Measurements from ENCODE around the gene MAGI1. TPM values are rescaled to one million over a fixed set of nuclear protein-coding genes. Genes with fewer than 3 reads are reported as not detected.

MAGI1 gene
- total and polyA plus RNA-seq, 2 donors (not counting 1 experiment from before 2014, with no cell fraction given): 0.10 to 0.22 TPM

- TF ChIP-seq CTCF (IDR thresholded peaks at IDR 0.05) (no peak), EZH2 (IDR thresholded peaks at IDR 0.05; ENCODE audit: borderline replicate concordance, insufficient read depth, low read depth, low read length, poor library complexity, severe bottlenecking) (no peak)
- WGBS (ENCODE audit: insufficient coverage): no CpG with 5 or more reads among the region's 2 CpGs
- Histone ChIP-seq H3K9me3 (ENCODE audit: control extremely low read depth in 1 of 3, control insufficient read depth in 2 of 3, insufficient read depth in 1 of 3, low read length in 2 of 3) (no peaks in the 10 kb centered on the region), H3K9ac (ENCODE audit: low read length) (no peak overlapping the region), H3K27me3 (replicated peaks in 1 of 4; ENCODE audit: control extremely low read depth in 1 of 4, control insufficient read depth in 3 of 4, insufficient read depth in 4 of 4, low read length in 3 of 4) (no peaks in the 10 kb centered on the region), H3K79me2 (ENCODE audit: control insufficient read depth, insufficient read depth, low read length) (no peaks in the 10 kb centered on the region), H3K4me1 (ENCODE audit: control insufficient read depth in 2 of 2, insufficient read depth in 2 of 2, low read length in 2 of 2) (no peaks in the 10 kb centered on the region), H4K20me1 (ENCODE audit: control insufficient read depth, insufficient read depth, low read length, poor library complexity, severe bottlenecking) (no peaks in the 10 kb centered on the region), H3K36me3 (replicated peaks in 1 of 2; ENCODE audit: control extremely low read depth in 1 of 2, control insufficient read depth in 1 of 2, extremely low read depth in 1 of 2, insufficient read depth in 2 of 2, low read length in 1 of 2) (no peaks in the 10 kb centered on the region), H2AFZ (ENCODE audit: insufficient read depth, low read depth, low read length, poor library complexity, severe bottlenecking) (no peak overlapping the region), H3K4me2 (replicated peaks; ENCODE audit: low read depth, low read length, poor library complexity, severe bottlenecking) (no peak overlapping the region), H3K27ac (ENCODE audit: low read length in 2 of 2) (no peak overlapping the region), H3K4me3 (ENCODE audit: control extremely low read depth in 1 of 5, extremely low read depth in 1 of 5, insufficient read depth in 1 of 5, low read depth in 2 of 5, low read length in 4 of 5) (no peak overlapping the region)
- ATAC-seq (ENCODE audit: low read depth): no peak
- intact Hi-C loops (cut with micrococcal nuclease): no loop called here
- Mint-ChIP-seq H3K4me3 (no peak overlapping the region), H3K9me3 (ENCODE audit: insufficient read depth) (peaks cover 2% of the 10 kb centered on the region), H3K4me1 (no peaks in the 10 kb centered on the region), H3K27ac (no peak overlapping the region), H3K27me3 (no peaks in the 10 kb centered on the region)
- DNase-seq: no peak
- CTCF ChIA-PET: no interaction called here
- POLR2A ChIA-PET: no interaction called here
Observed at GRCh38 chr3:65584913-65585312, 453.8 kb downstream of the MAGI1 start.

GRCh38 chr3:65584002-65584401 is 454.7 kb downstream of the MAGI1 start:
- Mint-ChIP-seq H3K4me1 (no peaks in the 10 kb centered on the region), H3K9me3 (ENCODE audit: insufficient read depth) (no peaks in the 10 kb centered on the region), H3K4me3 (no peak overlapping the region), H3K27ac (no peak overlapping the region), H3K27me3 (no peaks in the 10 kb centered on the region)
- no peaks in the 10 kb centered on the region for H3K27me3 ChIP-seq (replicated peaks in 1 of 4; ENCODE audit: control extremely low read depth in 1 of 4, control insufficient read depth in 3 of 4, insufficient read depth in 4 of 4, low read length in 3 of 4)
- H3K9me3 ChIP-seq (ENCODE audit: control extremely low read depth in 1 of 3, control insufficient read depth in 2 of 3, insufficient read depth in 1 of 3, low read length in 2 of 3): no peaks in the 10 kb centered on the region
- no peak for TF ChIP-seq EZH2 (IDR thresholded peaks at IDR 0.05; ENCODE audit: borderline replicate concordance, insufficient read depth, low read depth, low read length, poor library complexity, severe bottlenecking)
- TF ChIP-seq CTCF (IDR thresholded peaks at IDR 0.05): no peak
- H3K27ac ChIP-seq (ENCODE audit: low read length in 2 of 2): no peak overlapping the region
- H3K36me3 ChIP-seq (replicated peaks in 1 of 2; ENCODE audit: control extremely low read depth in 1 of 2, control insufficient read depth in 1 of 2, extremely low read depth in 1 of 2, insufficient read depth in 2 of 2, low read length in 1 of 2): no peaks in the 10 kb centered on the region
- intact Hi-C loops (cut with micrococcal nuclease): no loop called here
- H3K4me1 ChIP-seq (ENCODE audit: control insufficient read depth in 2 of 2, insufficient read depth in 2 of 2, low read length in 2 of 2): no peaks in the 10 kb centered on the region
- ChIA-PET CTCF (no interaction called here), POLR2A (no interaction called here)
- no peak overlapping the region for H3K4me3 ChIP-seq (ENCODE audit: control extremely low read depth in 1 of 5, extremely low read depth in 1 of 5, insufficient read depth in 1 of 5, low read depth in 2 of 5, low read length in 4 of 5)
- H3K4me2 ChIP-seq (replicated peaks; ENCODE audit: low read depth, low read length, poor library complexity, severe bottlenecking): no peak overlapping the region
- ATAC-seq (ENCODE audit: low read depth) (no peak), DNase-seq (no peak)
- no peak overlapping the region for H3K9ac ChIP-seq (ENCODE audit: low read length)
- no peak overlapping the region for H2AFZ ChIP-seq (ENCODE audit: insufficient read depth, low read depth, low read length, poor library complexity, severe bottlenecking)
- no peaks in the 10 kb centered on the region for H4K20me1 ChIP-seq (ENCODE audit: control insufficient read depth, insufficient read depth, low read length, poor library complexity, severe bottlenecking)
- no peaks in the 10 kb centered on the region for H3K79me2 ChIP-seq (ENCODE audit: control insufficient read depth, insufficient read depth, low read length)
